ENCODE data around the gene OR6Y1.

The OR6Y1 gene

GRCh38 chr1:158527190-158527815 is 26.9 kb downstream of the OR6Y1 start:
- peak; percentile 55 for TF ChIP-seq CTCF (IDR thresholded peaks at IDR 0.05)

- TF ChIP-seq CTCF (IDR thresholded peaks at IDR 0.05), result no peak
These were observed 32.5 kb downstream of the OR6Y1 start for GRCh38 chr1:158521666-158522058.

- TF ChIP-seq CTCF (IDR thresholded peaks at IDR 0.05), result no peak
These were observed 33.1 kb downstream of the OR6Y1 start for GRCh38 chr1:158520955-158521665.

GRCh38 chr1:158520021-158520420 is 34.2 kb downstream of the OR6Y1 start:
- TF ChIP-seq CTCF (IDR thresholded peaks at IDR 0.05), result no peak

- no peak for TF ChIP-seq CTCF (IDR thresholded peaks at IDR 0.05)
These were observed 37.2 kb downstream of the OR6Y1 start for GRCh38 chr1:158516966-158517365.

- no peak for TF ChIP-seq CTCF (IDR thresholded peaks at IDR 0.05)
These were observed 44.6 kb downstream of the OR6Y1 start for GRCh38 chr1:158509471-158510156.

- no peak for TF ChIP-seq CTCF (IDR thresholded peaks at IDR 0.05)
These were observed 46.7 kb downstream of the OR6Y1 start for GRCh38 chr1:158507511-158507910.
